Measurements from ENCODE around the gene TLCD1.
A peak's percentile ranks its signal among the peaks of the same experiment; 100 is the strongest.

TLCD1 gene

DNA sequence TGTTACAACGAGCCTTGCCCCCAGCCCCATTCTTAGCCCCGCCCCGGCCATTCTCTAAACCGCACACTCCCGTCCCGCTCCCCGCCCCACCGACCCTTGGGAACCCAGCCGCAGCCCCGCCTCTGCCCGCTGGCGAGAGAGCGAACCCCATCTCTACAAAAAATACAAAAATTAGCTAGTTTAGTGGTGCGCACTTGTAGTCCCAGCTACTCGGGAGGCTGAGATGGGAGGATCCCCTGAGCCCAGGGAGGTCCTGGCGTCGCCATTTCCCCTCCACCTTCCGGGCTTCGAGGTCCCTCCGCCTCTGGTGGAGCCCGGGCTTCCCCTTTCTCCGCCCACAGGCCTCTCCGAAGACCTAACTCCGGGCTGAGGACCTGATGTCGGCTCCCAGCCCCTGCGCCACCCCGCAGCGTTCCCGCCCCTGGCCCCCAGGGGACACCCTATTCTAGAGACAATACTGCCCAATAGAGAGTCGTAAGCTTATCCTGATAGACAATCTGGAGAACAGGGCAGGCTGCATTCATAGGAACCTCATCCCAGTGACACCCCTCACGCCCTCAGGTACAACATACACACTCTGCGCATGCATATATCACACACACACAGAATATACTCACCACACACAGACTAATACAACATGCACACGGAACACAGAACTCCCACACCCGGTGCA, 13.9 kb downstream of the TLCD1 start:
- Histone ChIP-seq H3K36me3 (replicated peaks) (peaks cover 14% of the 10 kb centered on the region), H3K4me3 (ENCODE audit: low read depth, low read length) (peak overlapping the region; percentile 42), H3K27ac (peak overlapping the region; percentile 71), H3K27me3 (replicated peaks) (no peaks in the 10 kb centered on the region)
- TF ChIP-seq, protein P1, sequence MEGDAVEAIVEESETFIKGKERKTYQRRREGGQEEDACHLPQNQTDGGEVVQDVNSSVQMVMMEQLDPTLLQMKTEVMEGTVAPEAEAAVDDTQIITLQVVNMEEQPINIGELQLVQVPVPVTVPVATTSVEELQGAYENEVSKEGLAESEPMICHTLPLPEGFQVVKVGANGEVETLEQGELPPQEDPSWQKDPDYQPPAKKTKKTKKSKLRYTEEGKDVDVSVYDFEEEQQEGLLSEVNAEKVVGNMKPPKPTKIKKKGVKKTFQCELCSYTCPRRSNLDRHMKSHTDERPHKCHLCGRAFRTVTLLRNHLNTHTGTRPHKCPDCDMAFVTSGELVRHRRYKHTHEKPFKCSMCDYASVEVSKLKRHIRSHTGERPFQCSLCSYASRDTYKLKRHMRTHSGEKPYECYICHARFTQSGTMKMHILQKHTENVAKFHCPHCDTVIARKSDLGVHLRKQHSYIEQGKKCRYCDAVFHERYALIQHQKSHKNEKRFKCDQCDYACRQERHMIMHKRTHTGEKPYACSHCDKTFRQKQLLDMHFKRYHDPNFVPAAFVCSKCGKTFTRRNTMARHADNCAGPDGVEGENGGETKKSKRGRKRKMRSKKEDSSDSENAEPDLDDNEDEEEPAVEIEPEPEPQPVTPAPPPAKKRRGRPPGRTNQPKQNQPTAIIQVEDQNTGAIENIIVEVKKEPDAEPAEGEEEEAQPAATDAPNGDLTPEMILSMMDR (IDR thresholded peaks at IDR 0.05; ENCODE audit: low read depth, low read length, missing control alignments) = peak; percentile 23
- no peak for DNase-seq
- in situ Hi-C loops (cut with HindIII; ENCODE audit: low pct_ligation_motif_present, low sequenced_read_pairs) = no loop called here

DNA sequence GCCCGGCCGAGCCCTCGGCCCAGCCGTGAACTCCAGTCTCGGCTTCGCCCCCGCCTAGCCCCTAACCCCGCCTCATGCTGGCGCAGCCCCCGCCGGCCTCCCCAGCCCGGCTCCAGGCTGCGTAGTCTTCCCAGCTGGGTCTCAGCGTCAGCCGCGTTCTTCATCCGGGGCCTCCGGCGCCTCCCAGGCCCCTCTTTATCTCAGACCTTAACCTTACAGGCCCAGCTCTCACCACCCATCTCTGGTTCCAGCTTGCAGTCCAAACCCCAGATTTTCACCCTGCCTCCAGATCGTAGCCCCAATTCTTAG, 14.4 kb downstream of the TLCD1 start, which contains the start of gene PROCA1:
PROCA1 (minus strand) TSS at position 166 of the 309 bp plus-strand sequence. CDS start 228 bp downstream, outside the sequence.
- TF ChIP-seq, protein P1 (IDR thresholded peaks at IDR 0.05; ENCODE audit: low read depth, low read length, missing control alignments) = no peak
- no peak for DNase-seq
- Histone ChIP-seq H3K27me3 (replicated peaks) (no peaks in the 10 kb centered on the region), H3K4me3 (ENCODE audit: low read depth, low read length) (peak within 1 kb of the TSS; percentile 61), H3K27ac (peak within 1 kb of the TSS; percentile 71), H3K36me3 (replicated peaks) (peaks cover 14% of the 10 kb centered on the region)
- in situ Hi-C loops (cut with HindIII; ENCODE audit: low pct_ligation_motif_present, low sequenced_read_pairs) = no loop called here

DNA sequence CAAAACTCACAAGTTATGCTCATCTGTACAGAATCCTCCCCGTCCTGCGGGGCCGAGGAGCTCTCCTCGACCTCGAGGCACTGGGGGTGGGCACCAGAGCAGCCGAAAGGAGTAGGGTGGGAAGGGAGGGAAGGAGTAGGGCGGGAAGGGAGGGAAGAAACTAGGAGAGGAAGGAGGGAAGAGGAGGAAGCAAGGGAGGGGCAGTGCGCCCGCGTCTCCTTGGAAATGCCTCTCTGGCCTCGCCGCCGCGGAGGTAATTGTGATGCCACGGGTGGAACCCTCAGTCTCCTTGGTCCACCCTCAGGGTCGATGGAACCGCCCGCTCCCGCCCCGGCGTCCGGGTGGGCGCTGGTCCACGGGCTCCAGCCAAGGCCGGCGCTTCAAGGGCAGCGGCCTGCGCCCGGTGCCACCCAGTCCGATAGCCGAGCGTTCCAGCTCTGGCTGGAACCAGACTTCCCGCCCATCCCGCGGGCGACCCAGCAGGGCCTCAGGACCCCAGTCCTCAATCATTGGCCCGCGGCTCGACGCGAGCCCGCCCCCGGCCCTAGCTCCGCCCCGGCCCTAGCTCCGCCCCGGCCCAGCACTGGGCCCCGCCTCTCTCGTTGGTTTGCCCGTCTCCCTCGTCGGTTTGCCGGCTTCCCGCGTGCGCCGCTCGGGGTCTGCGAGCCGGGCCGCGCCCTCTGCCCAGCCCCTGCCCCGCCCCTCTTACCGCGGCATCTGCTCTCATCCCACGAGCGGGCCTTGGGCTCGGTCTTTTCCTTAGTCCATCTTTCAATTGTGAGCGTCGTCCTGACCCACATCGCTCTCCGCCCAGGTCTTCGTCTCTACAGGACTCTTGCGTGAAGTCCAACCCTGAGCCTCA, 14.9 kb downstream of the TLCD1 start:
- peak; percentile 76 for DNase-seq
- in situ Hi-C loops (cut with HindIII; ENCODE audit: low pct_ligation_motif_present, low sequenced_read_pairs) = no loop called here

DNA sequence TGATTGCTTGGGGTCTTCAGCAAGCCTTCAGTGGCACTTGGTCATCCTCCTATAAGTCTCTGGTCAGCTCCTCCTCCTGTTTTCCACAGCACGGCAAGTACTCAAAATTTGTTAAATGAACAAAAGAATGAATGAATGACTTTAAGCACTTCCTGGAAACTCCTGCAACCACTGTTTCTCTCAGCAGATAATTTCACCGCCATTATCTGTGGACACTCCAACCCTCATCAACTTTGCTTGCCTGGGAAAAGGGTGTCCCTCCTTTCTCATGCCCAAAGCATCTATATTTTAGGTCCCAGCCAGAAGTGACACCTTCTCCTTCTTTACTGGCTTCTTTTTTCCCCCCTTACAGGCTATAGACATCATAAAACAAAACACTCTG, 18.7 kb downstream of the TLCD1 start:
- no peaks in the 10 kb centered on the region for H3K27me3 ChIP-seq (replicated peaks)
- H3K27ac ChIP-seq = no peak overlapping the region
- H3K4me3 ChIP-seq (ENCODE audit: low read depth, low read length) = no peak overlapping the region
- H3K36me3 ChIP-seq (replicated peaks) = peaks cover 12% of the 10 kb centered on the region
- in situ Hi-C loops (cut with HindIII; ENCODE audit: low pct_ligation_motif_present, low sequenced_read_pairs) = no loop called here
- no peak for DNase-seq
- TF ChIP-seq, protein P1 (IDR thresholded peaks at IDR 0.05; ENCODE audit: low read depth, low read length, missing control alignments) = no peak

More for the DNA sequence above, 14.9 kb downstream of the TLCD1 start:
- Histone ChIP-seq H3K27ac (peak overlapping the region; percentile 71), H3K4me3 (ENCODE audit: low read depth, low read length) (peak overlapping the region; percentile 61), H3K27me3 (replicated peaks) (no peaks in the 10 kb centered on the region), H3K36me3 (replicated peaks) (peaks cover 14% of the 10 kb centered on the region)
- TF ChIP-seq, protein P1 (IDR thresholded peaks at IDR 0.05; ENCODE audit: low read depth, low read length, missing control alignments) = no peak

DNA sequence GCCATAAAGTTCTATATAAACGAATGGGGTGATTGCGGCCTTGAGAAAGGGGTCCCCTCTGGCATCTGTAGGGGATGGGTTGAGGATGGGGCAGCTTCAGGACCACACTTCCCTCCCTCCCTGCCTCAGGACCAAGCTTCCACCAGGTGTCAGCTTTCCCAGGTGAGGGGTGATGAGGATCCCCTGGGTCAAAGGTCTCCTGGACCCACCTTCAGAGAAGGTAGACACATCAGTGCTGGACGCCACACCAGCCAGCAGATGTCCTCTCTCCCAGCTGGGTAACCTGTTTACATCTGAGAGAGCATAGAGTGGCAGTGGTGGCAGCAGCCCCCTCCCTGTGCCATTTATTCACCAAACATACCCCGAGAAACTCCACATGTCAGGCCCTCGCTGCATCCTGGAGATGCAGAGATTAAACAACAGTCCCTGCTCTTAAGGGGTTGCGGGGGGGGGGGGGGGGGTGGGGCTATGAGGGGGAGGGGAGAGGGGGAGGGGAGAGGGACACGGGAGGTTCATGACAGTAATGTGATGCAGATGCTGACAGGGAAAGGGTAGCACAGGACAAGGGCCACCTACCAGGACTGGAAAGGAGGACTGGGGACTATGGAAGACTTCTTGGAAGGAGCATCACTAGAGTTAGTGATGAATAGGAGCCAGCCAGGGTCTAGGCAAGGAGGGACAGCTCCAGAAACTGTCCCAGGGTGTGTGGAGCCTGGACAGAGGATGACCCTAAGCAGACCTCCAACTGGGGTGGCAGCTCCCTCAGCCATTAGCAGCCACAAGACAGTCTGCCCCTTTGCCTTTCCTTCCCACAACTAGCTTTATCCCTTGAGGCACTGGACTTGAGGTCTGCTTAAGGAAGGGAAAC, 19.3 kb downstream of the TLCD1 start:
- Histone ChIP-seq H3K4me3 (ENCODE audit: low read depth, low read length) (no peak overlapping the region), H3K27me3 (replicated peaks) (no peaks in the 10 kb centered on the region), H3K27ac (no peak overlapping the region), H3K36me3 (replicated peaks) (peaks cover 18% of the 10 kb centered on the region)
- TF ChIP-seq, protein P1 (IDR thresholded peaks at IDR 0.05; ENCODE audit: low read depth, low read length, missing control alignments) = no peak
- DNase-seq = no peak
- in situ Hi-C loops (cut with HindIII; ENCODE audit: low pct_ligation_motif_present, low sequenced_read_pairs) = no loop called here
